OCI-LY1 (cell line): Measurements from ENCODE around the gene AIF1.

ENCODE experiments used
- H2AFZ ChIP-seq: fragments of 200-600 bp; sonication (generic), shearing (Covaris generic); 2 replicates; pipeline ENCODE4 v1.6.0; 2014; ENCODE audit warnings: antibody characterized with exemption, mild to moderate bottlenecking, low read length
- H3F3A ChIP-seq: fragments of 200-600 bp; sonication (generic), shearing (Covaris generic); 2 replicates; pipeline ENCODE4 v1.6.0; 2014; ENCODE audit warnings: mild to moderate bottlenecking, antibody characterized with exemption, low read length, moderate library complexity; ENCODE audit not compliant: insufficient read depth
- H3K27ac ChIP-seq: fragments of 200-600 bp; sonication (generic); 2 replicates; pipeline ENCODE4 v1.5.1; 2014; ENCODE audit warnings: low read length, mixed run types, mild to moderate bottlenecking, low read depth; ENCODE audit not compliant: poor library complexity, severe bottlenecking
- H3K27me3 ChIP-seq: fragments of 200-600 bp; sonication (generic); 2 replicates; pipeline ENCODE4 v1.6.0; 2014; ENCODE audit warnings: antibody characterized with exemption, mild to moderate bottlenecking, low read length, moderate library complexity; ENCODE audit not compliant: insufficient read depth
- H3K36me3 ChIP-seq: fragments of 200-600 bp; sonication (generic); 2 replicates; pipeline ENCODE4 v1.6.1; 2014; ENCODE audit warnings: mild to moderate bottlenecking, antibody characterized with exemption, low read length, moderate library complexity, mixed read lengths; ENCODE audit not compliant: insufficient read depth
- H3K4me1 ChIP-seq: fragments of 200-600 bp; sonication (generic); 2 replicates; pipeline ENCODE4 v1.5.1; 2014; ENCODE audit warnings: mild to moderate bottlenecking, low read length, moderate library complexity; ENCODE audit not compliant: insufficient read depth, severe bottlenecking
- H3K4me2 ChIP-seq: fragments of 200-600 bp; sonication (generic), shearing (Covaris generic); 2 replicates; pipeline ENCODE4 v1.6.1; 2014; ENCODE audit warnings: low read length
- H3K4me3 ChIP-seq: fragments of 200-600 bp; sonication (generic); 2 replicates; pipeline ENCODE4 v1.5.1; 2014; ENCODE audit warnings: low read length, low read depth, mild to moderate bottlenecking, mixed read lengths; ENCODE audit not compliant: poor library complexity, severe bottlenecking
- H3K79me2 ChIP-seq: fragments of 200-600 bp; shearing (Covaris generic); 2 replicates; pipeline ENCODE4 v1.6.1; 2016; ENCODE audit warnings: mixed run types, low read length, mixed read lengths; ENCODE audit not compliant: insufficient read depth
- H3K9ac ChIP-seq: fragments of 200-600 bp; sonication (generic), shearing (Covaris generic); 2 replicates; pipeline ENCODE4 v1.6.1; 2014; ENCODE audit warnings: mild to moderate bottlenecking, low read length, mixed read lengths
- H3K9me2 ChIP-seq: fragments of 200-600 bp; sonication (generic), shearing (Covaris generic); 2 replicates; pipeline ENCODE4 v1.6.1; 2014; ENCODE audit warnings: low read depth, mild to moderate bottlenecking, low read length, mixed read lengths
- H3K9me3 ChIP-seq: fragments of 200-600 bp; shearing (Covaris generic); 2 replicates; pipeline ENCODE4 v1.6.1; 2014; ENCODE audit warnings: low read length, mixed read lengths
- H4K20me1 ChIP-seq: fragments of 200-600 bp; sonication (generic), shearing (Covaris generic); 2 replicates; pipeline ENCODE4 v1.6.0; 2016; ENCODE audit warnings: mild to moderate bottlenecking, low read length; ENCODE audit not compliant: insufficient read depth
- CTCF ChIP-seq: fragments of 200-600 bp; sonication (generic), shearing (Covaris generic); IDR thresholded peaks from 2 replicates; pipeline ENCODE4 v1.5.1; 2017; ENCODE audit warnings: mild to moderate bottlenecking, antibody characterized with exemption, low read length, moderate library complexity, mixed read lengths
- EZH2 ChIP-seq: fragments of 200-600 bp; sonication (generic), shearing (Covaris generic); IDR thresholded peaks from 2 replicates; pipeline ENCODE4 v1.8.0; 2017; ENCODE audit warnings: borderline replicate concordance, mixed run types, mild to moderate bottlenecking, antibody characterized with exemption, low read length, moderate library complexity, mixed read lengths

AIF1 gene

GRCh38 chr6:31569861-31570536 lies 45.0 kb upstream of the AIF1 start:
- Histone ChIP-seq H3K4me1 (peaks cover 52% of the 10 kb centered on the region), H3K36me3 (no peaks in the 10 kb centered on the region), H3K9ac (no peak overlapping the region), H3K9me3 (no peaks in the 10 kb centered on the region), H3K27me3 (no peaks in the 10 kb centered on the region), H3K9me2 (no peaks in the 10 kb centered on the region), H3K4me2 (peak overlapping the region; percentile 10; the same call in 1 of the 2 replicates), H3K4me3 (no peak overlapping the region), H3K27ac (no peak overlapping the region), H3F3A (no peaks in the 10 kb centered on the region), H3K79me2 (no peaks in the 10 kb centered on the region), H2AFZ (no peak overlapping the region), H4K20me1 (no peaks in the 10 kb centered on the region)
- no peak for TF ChIP-seq EZH2
- no peak for TF ChIP-seq CTCF

- H2AFZ ChIP-seq = no peak within 1 kb of the TSS; the same call in 1 of the 2 replicates
- H3K79me2 ChIP-seq = no peaks in the 10 kb centered on the region
- peak within 1 kb of the TSS; percentile 54 for H3K27ac ChIP-seq
Observed at GRCh38 chr6:31572041-31572911, 42.8 kb upstream of the AIF1 start, which contains the start of gene LTA. Gene LTA, plus strand, starts transcription at chr6:31572289. Its CDS starts 454 bp downstream, at chr6:31572743.

More at GRCh38 chr6:31572041-31572911, 42.8 kb upstream of the AIF1 start, which contains the start of gene LTA:
- Histone ChIP-seq H3K4me2 (peak within 1 kb of the TSS; percentile 66), H3K9me3 (no peaks in the 10 kb centered on the region), H3K4me1 (peaks cover 73% of the 10 kb centered on the region), H3K9ac (peak within 1 kb of the TSS; percentile 67), H4K20me1 (no peaks in the 10 kb centered on the region), H3K9me2 (no peaks in the 10 kb centered on the region), H3K4me3 (peak within 1 kb of the TSS; percentile 57), H3K27me3 (no peaks in the 10 kb centered on the region), H3F3A (no peaks in the 10 kb centered on the region), H3K36me3 (no peaks in the 10 kb centered on the region)
- no peak for TF ChIP-seq EZH2
- TF ChIP-seq CTCF = no peak; the same call in 1 of the 2 replicates
